ENCODE data around the gene AKNA.

Gene AKNA

DNA sequence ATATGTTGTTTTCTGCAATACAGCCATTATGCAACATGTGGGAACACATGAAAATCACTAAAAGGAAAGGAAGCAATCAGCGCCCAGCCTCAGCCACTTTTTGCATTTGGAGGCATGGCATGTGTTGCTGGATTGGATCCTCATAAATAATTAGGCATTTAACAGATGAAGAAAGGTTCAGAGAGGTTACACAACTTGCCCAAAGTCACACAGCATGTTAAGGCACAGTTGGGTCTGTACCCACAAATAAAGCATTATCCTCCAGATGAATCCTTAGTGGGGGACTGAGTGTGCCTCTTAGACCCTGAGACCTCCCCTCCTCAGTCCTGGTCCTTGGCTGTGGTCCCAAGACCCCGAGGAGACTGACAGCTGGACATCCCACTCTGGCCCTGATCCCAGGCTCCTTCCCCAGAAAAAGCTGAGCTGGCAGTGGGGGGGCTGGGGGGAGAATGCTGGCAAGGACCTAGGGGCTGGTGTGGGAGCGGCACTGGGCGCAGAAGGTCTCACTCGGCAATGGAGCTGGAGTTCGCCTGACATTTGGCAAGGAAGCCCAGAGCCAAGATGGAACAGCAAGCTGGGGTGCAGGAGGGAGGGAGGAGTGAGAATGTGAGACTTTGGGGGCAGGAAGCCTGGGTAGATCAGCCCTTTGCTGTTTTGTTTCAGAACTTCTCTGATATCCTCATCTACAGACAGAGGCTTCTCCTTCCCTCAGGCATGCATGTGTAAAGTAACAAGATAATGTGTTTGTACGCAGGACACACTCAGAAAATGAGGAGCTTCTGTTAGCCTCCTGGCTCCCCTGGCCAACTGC lies 6.9 kb upstream of the AKNA start:
- TF ChIP-seq, protein P1, sequence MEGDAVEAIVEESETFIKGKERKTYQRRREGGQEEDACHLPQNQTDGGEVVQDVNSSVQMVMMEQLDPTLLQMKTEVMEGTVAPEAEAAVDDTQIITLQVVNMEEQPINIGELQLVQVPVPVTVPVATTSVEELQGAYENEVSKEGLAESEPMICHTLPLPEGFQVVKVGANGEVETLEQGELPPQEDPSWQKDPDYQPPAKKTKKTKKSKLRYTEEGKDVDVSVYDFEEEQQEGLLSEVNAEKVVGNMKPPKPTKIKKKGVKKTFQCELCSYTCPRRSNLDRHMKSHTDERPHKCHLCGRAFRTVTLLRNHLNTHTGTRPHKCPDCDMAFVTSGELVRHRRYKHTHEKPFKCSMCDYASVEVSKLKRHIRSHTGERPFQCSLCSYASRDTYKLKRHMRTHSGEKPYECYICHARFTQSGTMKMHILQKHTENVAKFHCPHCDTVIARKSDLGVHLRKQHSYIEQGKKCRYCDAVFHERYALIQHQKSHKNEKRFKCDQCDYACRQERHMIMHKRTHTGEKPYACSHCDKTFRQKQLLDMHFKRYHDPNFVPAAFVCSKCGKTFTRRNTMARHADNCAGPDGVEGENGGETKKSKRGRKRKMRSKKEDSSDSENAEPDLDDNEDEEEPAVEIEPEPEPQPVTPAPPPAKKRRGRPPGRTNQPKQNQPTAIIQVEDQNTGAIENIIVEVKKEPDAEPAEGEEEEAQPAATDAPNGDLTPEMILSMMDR (IDR thresholded peaks at IDR 0.05; ENCODE audit: low read depth, low read length), result no peak
- H3K4me3 ChIP-seq (ENCODE audit: low read depth, low read length), result no peak overlapping the region
- H3K9me3 ChIP-seq (ENCODE audit: severe bottlenecking), result no peaks in the 10 kb centered on the region
- no peak for DNase-seq
- H3K36me3 ChIP-seq, result peaks cover 49% of the 10 kb centered on the region
- H3K27ac ChIP-seq, result no peak overlapping the region
- no peaks in the 10 kb centered on the region for H3K27me3 ChIP-seq (ENCODE audit: insufficient read depth, low read depth, severe bottlenecking)

DNA sequence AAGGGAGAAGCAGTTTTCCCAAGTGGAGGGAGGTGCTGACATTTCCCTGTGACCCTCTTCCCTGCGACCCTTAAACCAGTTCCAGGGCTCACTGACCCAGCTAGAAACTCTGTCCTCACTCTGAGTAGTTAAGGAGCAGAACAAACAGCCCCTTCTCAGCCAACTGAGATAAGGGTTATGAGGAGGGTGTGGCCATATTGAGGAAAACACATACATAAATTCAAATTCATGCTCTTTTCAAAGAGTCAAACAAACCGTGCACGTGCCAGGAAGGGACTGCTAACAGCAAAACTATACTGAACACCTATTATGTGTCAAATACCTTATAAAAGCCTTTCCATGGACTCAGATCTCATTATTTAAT lies 4.9 kb upstream of the AKNA start:
- TF ChIP-seq, protein P1 (IDR thresholded peaks at IDR 0.05; ENCODE audit: low read depth, low read length), result no peak
- no peak for DNase-seq
- no peaks in the 10 kb centered on the region for H3K9me3 ChIP-seq (ENCODE audit: severe bottlenecking)
- H3K4me3 ChIP-seq (ENCODE audit: low read depth, low read length), result no peak overlapping the region
- H3K36me3 ChIP-seq, result peaks cover 65% of the 10 kb centered on the region
- H3K27ac ChIP-seq, result peak overlapping the region; percentile 28
- no peaks in the 10 kb centered on the region for H3K27me3 ChIP-seq (ENCODE audit: insufficient read depth, low read depth, severe bottlenecking)

DNA sequence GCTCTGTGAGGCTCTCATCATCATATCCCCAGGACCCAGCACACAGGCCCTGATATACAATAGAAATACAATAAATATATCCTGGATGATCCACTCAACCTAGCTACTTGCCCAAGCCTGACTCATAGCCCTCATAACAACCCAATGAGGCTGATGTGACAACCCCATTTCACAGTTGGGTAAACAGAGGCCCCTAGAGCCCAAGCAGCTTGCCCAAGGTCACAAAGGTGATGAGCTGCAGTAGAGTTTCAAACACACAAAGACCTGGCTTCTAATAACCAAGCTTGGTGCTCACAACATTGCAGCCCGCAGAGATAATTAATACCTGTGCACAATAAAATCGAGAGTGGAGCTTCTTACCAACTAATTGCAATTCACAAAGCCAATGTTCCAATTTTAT lies 3.2 kb upstream of the AKNA start:
- no peak overlapping the region for H3K27ac ChIP-seq
- H3K36me3 ChIP-seq, result peaks cover 64% of the 10 kb centered on the region
- DNase-seq, result no peak
- no peaks in the 10 kb centered on the region for H3K9me3 ChIP-seq (ENCODE audit: severe bottlenecking)
- H3K27me3 ChIP-seq (ENCODE audit: insufficient read depth, low read depth, severe bottlenecking), result no peaks in the 10 kb centered on the region
- H3K4me3 ChIP-seq (ENCODE audit: low read depth, low read length), result no peak overlapping the region
- TF ChIP-seq, protein P1 (IDR thresholded peaks at IDR 0.05; ENCODE audit: low read depth, low read length), result no peak

DNA sequence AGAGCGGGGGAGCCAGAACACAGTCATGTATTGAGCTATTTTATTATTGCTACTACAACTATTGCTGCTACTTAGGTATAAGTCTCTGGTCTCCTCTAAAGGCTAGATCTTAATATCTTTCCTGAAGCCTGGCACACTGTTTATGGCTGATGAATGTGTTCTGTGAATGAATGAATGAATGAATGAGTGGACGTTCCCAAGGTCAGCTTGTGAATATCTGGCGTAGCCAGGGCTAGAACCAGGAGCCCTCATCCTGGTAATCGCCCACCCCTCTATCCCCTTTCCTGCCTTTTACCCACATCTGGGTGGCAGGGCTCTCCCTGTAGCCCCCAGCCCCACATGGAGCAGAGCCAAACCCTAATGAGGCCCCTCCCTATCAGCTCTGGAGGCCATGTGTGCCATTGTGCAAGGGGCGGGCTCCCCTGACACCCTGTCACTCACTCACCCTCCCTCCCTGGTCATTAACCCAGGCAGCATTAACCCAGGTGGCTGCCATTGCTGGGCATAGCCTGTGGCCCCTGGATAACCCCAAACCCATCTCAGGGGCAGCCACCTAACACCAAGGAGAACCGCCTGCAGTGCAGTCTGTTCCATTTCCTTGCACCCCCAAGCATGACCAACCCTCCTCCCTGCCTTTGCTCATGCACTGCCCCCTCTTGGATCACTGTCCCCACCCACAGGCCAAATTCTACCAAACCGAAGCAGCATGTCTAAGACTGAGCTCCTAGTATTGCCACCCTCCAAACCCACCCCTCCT lies 2.0 kb upstream of the AKNA start:
- peaks cover 2% of the 10 kb centered on the region for H3K9me3 ChIP-seq (ENCODE audit: severe bottlenecking)
- TF ChIP-seq, protein P1 (IDR thresholded peaks at IDR 0.05; ENCODE audit: low read depth, low read length), result peak; percentile 18; the same call in 1 of the 2 replicates
- H3K27me3 ChIP-seq (ENCODE audit: insufficient read depth, low read depth, severe bottlenecking), result no peaks in the 10 kb centered on the region
- DNase-seq, result no peak
- H3K27ac ChIP-seq, result peak overlapping the region; percentile 16; the same call in 1 of the 2 replicates
- peaks cover 64% of the 10 kb centered on the region for H3K36me3 ChIP-seq
- no peak overlapping the region for H3K4me3 ChIP-seq (ENCODE audit: low read depth, low read length)

DNA sequence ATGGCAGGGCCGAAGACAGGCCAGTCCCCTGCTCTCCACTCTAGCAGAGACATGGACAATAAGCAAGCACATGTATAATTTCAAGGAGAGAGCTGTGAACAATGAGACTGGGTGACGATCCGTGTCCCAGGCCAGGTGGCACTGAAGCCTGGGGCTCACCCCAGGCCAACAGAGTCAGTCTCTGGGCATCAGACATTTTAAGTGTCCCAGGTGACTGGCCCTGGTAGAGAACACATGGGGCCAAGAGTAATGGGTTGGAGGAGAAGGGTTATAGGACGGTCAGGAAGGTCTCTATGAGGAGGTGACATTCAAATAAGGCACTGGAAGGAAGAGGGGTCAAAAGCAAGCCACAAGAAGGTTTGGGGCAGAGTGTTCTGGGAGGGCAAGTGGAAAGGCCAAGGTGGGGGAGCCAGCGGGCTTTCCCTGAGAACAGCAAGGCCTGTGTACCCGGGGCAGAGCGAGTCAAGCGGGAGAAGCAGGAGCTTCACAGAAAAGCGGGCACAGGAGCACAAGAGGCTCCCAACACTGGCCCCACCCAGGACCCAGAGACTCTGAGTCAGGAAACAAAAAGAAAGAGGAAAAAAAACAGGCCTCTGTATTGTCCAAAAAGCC lies 1.1 kb upstream of the AKNA start:
- H3K36me3 ChIP-seq, result peaks cover 66% of the 10 kb centered on the region
- H3K4me3 ChIP-seq (ENCODE audit: low read depth, low read length), result no peak overlapping the region
- TF ChIP-seq, protein P1 (IDR thresholded peaks at IDR 0.05; ENCODE audit: low read depth, low read length), result no peak
- peaks cover 3% of the 10 kb centered on the region for H3K9me3 ChIP-seq (ENCODE audit: severe bottlenecking)
- no peak for DNase-seq
- no peaks in the 10 kb centered on the region for H3K27me3 ChIP-seq (ENCODE audit: insufficient read depth, low read depth, severe bottlenecking)
- peak overlapping the region; percentile 93 for H3K27ac ChIP-seq

Measured in WERI-Rb-1 (cell line).